ENCODE results near the gene MCIDAS. TPM values are rescaled to one million over a fixed set of nuclear protein-coding genes. Genes with fewer than 3 reads are reported as not detected.

Gene MCIDAS
- total and polyA plus RNA-seq, 2 donors, result 0.23 to 0.32 TPM

Small RNA genes lying within 50 kb of the gene (small RNA-seq; reads per million reads assigned to genes)
- gene MIR449A, result 0.71 reads per million, percentile 63 among the genes with 10 or more reads in this experiment
- not detected for gene MIR449B
- gene MIR449C, result 1.4 reads per million, percentile 82 among the genes with 10 or more reads in this experiment

Other genes with a start within 250 kb of the MCIDAS start
- 1.8 TPM for gene ESM1, start 241.7 kb downstream of the MCIDAS start, total RNA-seq
- gene ESM1, start 241.7 kb downstream of the MCIDAS start, polyA plus RNA-seq, result 0.19 TPM
- gene GZMK, start 203.1 kb downstream of the MCIDAS start, total RNA-seq, result 0.16 TPM
- 0.75 TPM for gene GZMK, start 203.1 kb downstream of the MCIDAS start, polyA plus RNA-seq
- 1.4 TPM for gene GZMA, start 124.7 kb downstream of the MCIDAS start, total RNA-seq
- gene GZMA, start 124.7 kb downstream of the MCIDAS start, polyA plus RNA-seq, result 1.7 TPM
- gene GPX8, start 67.1 kb downstream of the MCIDAS start, total RNA-seq, result 120 TPM
- gene GPX8, start 67.1 kb downstream of the MCIDAS start, polyA plus RNA-seq, result 20.5 TPM
- gene CDC20B, start 54.1 kb downstream of the MCIDAS start, total RNA-seq, result not detected
- not detected for gene CDC20B, start 54.1 kb downstream of the MCIDAS start, polyA plus RNA-seq
- gene CCNO, start 6.3 kb upstream of the MCIDAS start, total RNA-seq, result 1.6 TPM
- 2.8 TPM for gene CCNO, start 6.3 kb upstream of the MCIDAS start, polyA plus RNA-seq
- gene DHX29, start 80.4 kb upstream of the MCIDAS start, total RNA-seq, result 44.4 TPM
- 17.1 TPM for gene DHX29, start 80.4 kb upstream of the MCIDAS start, polyA plus RNA-seq
- gene MTREX, start 80.7 kb upstream of the MCIDAS start, total RNA-seq, result 153 TPM
- gene MTREX, start 80.7 kb upstream of the MCIDAS start, polyA plus RNA-seq, result 27.5 TPM